Sigmoid colon (tissue), 3 donors: ENCODE measurements around the gene IKZF2.

Source experiments
- POLR2A ChIP-seq, 2 donors: fragments of 450-650 bp; IDR thresholded peaks; one replicate each; pipeline ENCODE4 v1.6.1; 2016; ENCODE audit warnings: antibody characterized with exemption in 2 of 2, mild to moderate bottlenecking in 2 of 2, moderate library complexity in 2 of 2
- TF ChIP-seq, protein P1 (sequence below), 4 experiments: fragments of 450-650 bp in 3 of 4; fragments of 200-600 bp in 1 of 4; IDR thresholded peaks; one replicate each; pipeline ENCODE4 v1.5.1; 2016 to 2019; ENCODE audit warnings: antibody characterized with exemption in 4 of 4, mild to moderate bottlenecking in 3 of 4, moderate library complexity in 2 of 4

DNA sequence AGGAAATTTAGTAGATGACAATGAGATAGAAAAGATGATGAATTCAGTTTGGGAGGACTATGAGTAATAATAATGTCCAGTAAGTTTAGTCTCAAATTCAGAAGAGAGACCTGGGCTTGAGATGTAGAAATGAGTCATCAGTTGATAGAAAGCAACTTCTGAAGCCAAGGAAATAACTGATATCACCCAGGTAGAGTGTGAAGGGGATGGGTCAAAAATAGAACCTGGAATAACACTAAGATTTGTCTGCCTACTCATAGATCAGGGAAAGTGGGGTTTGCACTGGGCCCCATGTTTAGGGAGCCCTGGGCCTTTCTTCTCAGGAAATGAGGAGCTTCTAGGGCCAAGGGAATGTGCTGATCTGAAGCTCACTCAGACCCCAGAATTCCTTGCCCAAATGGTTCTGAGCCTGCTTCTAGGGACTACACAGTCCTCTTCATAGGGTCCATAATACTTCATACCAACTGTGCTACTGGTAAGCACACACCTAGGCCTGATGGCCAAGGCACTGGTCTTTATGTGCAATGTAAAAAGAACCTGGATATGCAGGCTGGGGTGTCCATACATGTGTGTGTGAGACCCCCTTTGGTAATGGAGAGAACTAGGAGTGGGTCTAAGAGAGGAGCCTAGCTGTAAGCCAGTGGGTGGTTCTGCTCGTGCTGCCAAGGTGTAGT, 141.2 kb downstream of the IKZF2 start:
- TF ChIP-seq, protein P1, sequence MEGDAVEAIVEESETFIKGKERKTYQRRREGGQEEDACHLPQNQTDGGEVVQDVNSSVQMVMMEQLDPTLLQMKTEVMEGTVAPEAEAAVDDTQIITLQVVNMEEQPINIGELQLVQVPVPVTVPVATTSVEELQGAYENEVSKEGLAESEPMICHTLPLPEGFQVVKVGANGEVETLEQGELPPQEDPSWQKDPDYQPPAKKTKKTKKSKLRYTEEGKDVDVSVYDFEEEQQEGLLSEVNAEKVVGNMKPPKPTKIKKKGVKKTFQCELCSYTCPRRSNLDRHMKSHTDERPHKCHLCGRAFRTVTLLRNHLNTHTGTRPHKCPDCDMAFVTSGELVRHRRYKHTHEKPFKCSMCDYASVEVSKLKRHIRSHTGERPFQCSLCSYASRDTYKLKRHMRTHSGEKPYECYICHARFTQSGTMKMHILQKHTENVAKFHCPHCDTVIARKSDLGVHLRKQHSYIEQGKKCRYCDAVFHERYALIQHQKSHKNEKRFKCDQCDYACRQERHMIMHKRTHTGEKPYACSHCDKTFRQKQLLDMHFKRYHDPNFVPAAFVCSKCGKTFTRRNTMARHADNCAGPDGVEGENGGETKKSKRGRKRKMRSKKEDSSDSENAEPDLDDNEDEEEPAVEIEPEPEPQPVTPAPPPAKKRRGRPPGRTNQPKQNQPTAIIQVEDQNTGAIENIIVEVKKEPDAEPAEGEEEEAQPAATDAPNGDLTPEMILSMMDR (IDR thresholded peaks at IDR 0.05) = no peak
- TF ChIP-seq POLR2A (IDR thresholded peaks at IDR 0.05) = no peak
